Activated CD8-positive, alpha-beta memory T cell treated with anti-CD3 and anti-CD28 coated beads for 4 hours (primary cell): Measurements from ENCODE around the gene ACSF2.

ENCODE experiments used
- DNase-seq, 2 donors: peaks; one replicate each; pipeline ENCODE4 v3.0.0-alpha.2; 2020; ENCODE audit warnings: low read depth in 2 of 2

ACSF2 gene

GRCh38 chr17:50440172-50440837 lies 14.3 kb downstream of the ACSF2 start:
- no peak for DNase-seq

- DNase-seq = no peak
These were observed 15.1 kb downstream of the ACSF2 start for GRCh38 chr17:50440838-50441829.

- DNase-seq = no peak
These were observed 17.5 kb downstream of the ACSF2 start for GRCh38 chr17:50443505-50443974.

- no peak for DNase-seq
These were observed 19.1 kb downstream of the ACSF2 start for GRCh38 chr17:50444841-50445715.

- no peak for DNase-seq
These were observed 19.8 kb downstream of the ACSF2 start for GRCh38 chr17:50445730-50446325.

- DNase-seq = no peak
These were observed 22.0 kb downstream of the ACSF2 start for GRCh38 chr17:50447870-50448595.

- no peak for DNase-seq
These were observed 22.6 kb downstream of the ACSF2 start for GRCh38 chr17:50448643-50449042.

GRCh38 chr17:50451943-50452629 lies 26.1 kb downstream of the ACSF2 start:
- no peak for DNase-seq

GRCh38 chr17:50452630-50453300 lies 26.7 kb downstream of the ACSF2 start:
- no peak for DNase-seq

- no peak for DNase-seq
These were observed 27.9 kb downstream of the ACSF2 start for GRCh38 chr17:50453901-50454300.

GRCh38 chr17:50457621-50458020 lies 31.6 kb downstream of the ACSF2 start:
- no peak for DNase-seq

- DNase-seq = no peak
These were observed 32.3 kb downstream of the ACSF2 start for GRCh38 chr17:50458270-50458669.

GRCh38 chr17:50458701-50459676 lies 33.0 kb downstream of the ACSF2 start:
- no peak for DNase-seq

GRCh38 chr17:50459756-50460155 lies 33.7 kb downstream of the ACSF2 start:
- DNase-seq = no peak

GRCh38 chr17:50460831-50461526 lies 35.0 kb downstream of the ACSF2 start:
- DNase-seq = no peak

GRCh38 chr17:50461550-50462132 lies 35.6 kb downstream of the ACSF2 start:
- DNase-seq = no peak

- no peak for DNase-seq
These were observed 36.4 kb downstream of the ACSF2 start for GRCh38 chr17:50462446-50462845.
